Measurements from ENCODE around the gene NMRAL1.

GRCh38 chr16:4519274-4520058 is 45.0 kb upstream of the NMRAL1 start:
- TF ChIP-seq CTCF (conservative IDR thresholded peaks at IDR 0.05; ENCODE audit: low read depth in 2 of 2) (no peak), POLR2AphosphoS5 (IDR thresholded peaks at IDR 0.05; ENCODE audit: low read depth) (no peak), EZH2 (IDR thresholded peaks at IDR 0.05; ENCODE audit: low read depth, unreplicated experiment) (no peak), REST (IDR thresholded peaks at IDR 0.05; ENCODE audit: unreplicated experiment) (no peak), CREB1 (CRISPR knock-in tag; IDR thresholded peaks at IDR 0.05; ENCODE audit: low read depth) (no peak), ZNF114 (CRISPR knock-in tag; IDR thresholded peaks at IDR 0.05) (no peak), ZNF331 (CRISPR knock-in tag; IDR thresholded peaks at IDR 0.05; ENCODE audit: low read depth) (no peak), EZH2phosphoT487 (IDR thresholded peaks at IDR 0.05; ENCODE audit: unreplicated experiment) (no peak), JUNB (IDR thresholded peaks at IDR 0.05; ENCODE audit: unreplicated experiment) (no peak), STAT1 (IDR thresholded peaks at IDR 0.05; ENCODE audit: unreplicated experiment) (no peak), NANOG (IDR thresholded peaks at IDR 0.05; ENCODE audit: borderline replicate concordance) (no peak), ETS1 (IDR thresholded peaks at IDR 0.05) (no peak), ZNF462 (CRISPR knock-in tag; IDR thresholded peaks at IDR 0.05) (no peak)

Measured in GM23338 (cell line).